Sciatic nerve (tissue), 2 donors: Measurements from ENCODE around the gene ZFP37. TPM values are rescaled to one million over a fixed set of nuclear protein-coding genes. Genes with fewer than 3 reads are reported as not detected.
A peak's percentile ranks its signal among the peaks of the same experiment; 100 is the strongest.
"Not testable (repeated sequence)": the region's sequence is repeated elsewhere in the genome, so short reads cannot be mapped to it uniquely, and the experiment has no call there.

Experiments used
- ATAC-seq: fragments of 200-7000 bp; cut with Tn5 transposase; one replicate; pipeline ENCODE4 v1.9.1; 2020; ENCODE audit warnings: mild to moderate bottlenecking, moderate library complexity
- DNase-seq: peaks from one replicate; pipeline ENCODE4 v3.0.0-alpha.2; 2020; ENCODE audit warnings: low spot score
- intact Hi-C: fragments of 100-400 bp; cut with DNase I; formaldehyde crosslinking; loops from one replicate; pipeline ENCODE4 v1.14.2; 2022
- total RNA-seq: library from RNA; stranded (reverse); fragmentation: NEBNext Ultra II Directional; extraction: Animal tissue kit (Norgen Biotek cat#: 25700); gene quantifications from one replicate; pipeline ENCODE4 v1.2.1, GENCODE V29; 2021
- donor health status: DM: no; HTN: no; CAD: no.
- donor health status: DM: no; HTN: no; CAD: no.

ZFP37 gene
- total RNA-seq: 6.5 TPM

GRCh38 chr9:113056191-113057106 lies at the start of gene ZFP37:
Gene ZFP37, minus strand, starts transcription at chr9:113056724. Its CDS starts 36 bp downstream, at chr9:113056688.
- intact Hi-C loops: no loop called here
- peak; percentile 100 for ATAC-seq
- peak; percentile 96 for DNase-seq

GRCh38 chr9:113105345-113105744 lies 48.8 kb upstream of the ZFP37 start:
- ATAC-seq, DNase-seq, intact Hi-C loops: not testable (repeated sequence)

- DNase-seq (no peak), ATAC-seq (no peak)
- intact Hi-C loops: no loop called here
These were observed 39.0 kb upstream of the ZFP37 start for GRCh38 chr9:113095561-113095960.

- DNase-seq, intact Hi-C loops, ATAC-seq: not testable (repeated sequence)
These were observed 33.4 kb upstream of the ZFP37 start for GRCh38 chr9:113089924-113090323.

- ATAC-seq, intact Hi-C loops, DNase-seq: not testable (repeated sequence)
These were observed 32.6 kb upstream of the ZFP37 start for GRCh38 chr9:113089143-113089505.

GRCh38 chr9:113088456-113089142 lies 32.1 kb upstream of the ZFP37 start:
- ATAC-seq, intact Hi-C loops, DNase-seq: not testable (repeated sequence)

GRCh38 chr9:113062932-113063310 lies 6.4 kb upstream of the ZFP37 start:
- peak; percentile 76 for DNase-seq
- ATAC-seq, intact Hi-C loops: not testable (repeated sequence)

GRCh38 chr9:113062256-113062931 lies 5.9 kb upstream of the ZFP37 start:
- ATAC-seq, intact Hi-C loops: not testable (repeated sequence)
- DNase-seq: peak; percentile 75

- ATAC-seq, intact Hi-C loops: not testable (repeated sequence)
- DNase-seq: peak; percentile 76
These were observed 4.7 kb upstream of the ZFP37 start for GRCh38 chr9:113061072-113061850.

- intact Hi-C loops, ATAC-seq: not testable (repeated sequence)
- peak; percentile 69 for DNase-seq
These were observed 3.2 kb upstream of the ZFP37 start for GRCh38 chr9:113059581-113060284.

- intact Hi-C loops: no loop called here
- DNase-seq (no peak), ATAC-seq (no peak)
These were observed 669 bp upstream of the ZFP37 start for GRCh38 chr9:113057193-113057592.

GRCh38 chr9:113042884-113043657 lies 13.5 kb downstream of the ZFP37 start:
- no peak for DNase-seq
- intact Hi-C loops: no loop called here
- ATAC-seq: no peak

GRCh38 chr9:113026200-113026599 lies 30.3 kb downstream of the ZFP37 start:
- no peak for ATAC-seq

GRCh38 chr9:113018247-113018646 lies 38.3 kb downstream of the ZFP37 start:
- ATAC-seq (no peak), DNase-seq (no peak)
- intact Hi-C loops: no loop called here

More at GRCh38 chr9:113026200-113026599, 30.3 kb downstream of the ZFP37 start:
- DNase-seq: no peak
- intact Hi-C loops: no loop called here

GRCh38 chr9:113012492-113012891 lies 44.0 kb downstream of the ZFP37 start:
- DNase-seq (no peak), ATAC-seq (no peak)
- intact Hi-C loops: no loop called here

- peak; percentile 60 for DNase-seq
These were observed 44.6 kb downstream of the ZFP37 start, which contains the start of gene ZNF883 for GRCh38 chr9:113011911-113012381. Gene ZNF883, minus strand, starts transcription at chr9:113012192.

GRCh38 chr9:113005777-113006176 lies 50.7 kb downstream of the ZFP37 start:
- no peak for ATAC-seq
- DNase-seq: no peak
- intact Hi-C loops: no loop called here

More at GRCh38 chr9:113011911-113012381, 44.6 kb downstream of the ZFP37 start, which contains the start of gene ZNF883:
- peak; percentile 60 for ATAC-seq
- intact Hi-C loops: no loop called here
